ENCODE data around the gene PRPH.
A peak's percentile ranks its signal among the peaks of the same experiment; 100 is the strongest.
"Not testable (repeated sequence)": the region's sequence is repeated elsewhere in the genome, so short reads cannot be mapped to it uniquely, and the experiment has no call there.

PRPH gene

DNA sequence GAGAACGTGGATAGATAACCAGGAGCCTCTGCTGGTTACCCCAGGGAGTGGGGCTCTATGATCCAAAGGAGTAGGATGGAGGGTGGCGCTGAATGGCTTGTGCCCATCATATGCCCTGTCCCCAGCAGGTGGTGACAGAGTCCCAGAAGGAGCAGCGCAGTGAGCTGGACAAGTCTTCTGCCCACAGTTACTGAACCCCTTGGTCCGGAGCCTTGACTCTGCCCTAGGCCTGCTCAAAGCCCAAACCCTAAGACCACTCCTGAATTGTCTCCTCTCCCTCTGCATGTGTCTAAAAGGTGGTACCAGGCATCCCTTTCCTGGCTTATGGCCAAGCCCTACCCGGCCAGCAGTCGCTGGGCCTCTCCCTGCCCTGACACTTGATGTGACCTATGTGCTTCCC is 3.2 kb downstream of the PRPH start:
- no peak for DNase-seq (ENCODE audit: low read depth in 2 of 2)

DNA sequence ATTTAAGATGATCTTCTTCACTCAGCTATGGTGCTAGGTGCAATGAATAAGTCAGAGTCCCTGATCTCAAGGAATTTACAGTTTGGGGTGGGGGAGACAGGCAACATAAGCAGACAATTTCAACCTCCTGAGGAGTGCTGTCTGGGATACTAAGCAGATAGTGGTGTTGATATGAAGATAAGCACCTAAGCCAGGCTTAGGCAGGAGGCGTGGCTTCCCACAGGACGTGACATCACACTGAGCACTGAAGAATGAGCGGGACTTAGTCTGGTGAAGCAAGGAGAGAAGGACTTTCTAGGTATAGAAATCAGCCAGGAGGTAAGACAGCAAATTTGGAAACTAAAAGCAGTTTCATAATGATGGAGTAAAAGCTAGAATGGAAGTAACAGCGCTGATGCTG is 6.8 kb downstream of the PRPH start:
- no peak for DNase-seq (ENCODE audit: low read depth in 2 of 2)

DNA sequence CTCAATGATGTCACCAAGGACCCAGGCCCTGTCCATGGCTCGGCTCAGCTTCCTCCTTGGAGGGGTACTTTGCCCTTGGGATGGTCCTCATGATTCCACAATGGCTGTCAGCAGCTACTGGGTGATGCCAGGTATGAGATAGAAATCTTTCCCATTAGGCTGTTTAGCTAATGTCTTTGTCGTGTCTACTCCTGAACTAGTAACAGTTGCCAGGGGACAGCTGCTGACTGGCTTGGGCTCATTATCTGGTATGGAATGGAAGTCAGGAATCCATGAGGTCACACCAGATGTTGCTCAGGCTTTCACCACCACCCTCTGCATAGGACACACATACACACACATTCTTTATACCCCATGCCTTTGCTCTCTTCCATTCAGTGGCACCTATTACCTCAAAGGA is 9.2 kb downstream of the PRPH start:
- DNase-seq (ENCODE audit: low read depth in 2 of 2), result no peak

DNA sequence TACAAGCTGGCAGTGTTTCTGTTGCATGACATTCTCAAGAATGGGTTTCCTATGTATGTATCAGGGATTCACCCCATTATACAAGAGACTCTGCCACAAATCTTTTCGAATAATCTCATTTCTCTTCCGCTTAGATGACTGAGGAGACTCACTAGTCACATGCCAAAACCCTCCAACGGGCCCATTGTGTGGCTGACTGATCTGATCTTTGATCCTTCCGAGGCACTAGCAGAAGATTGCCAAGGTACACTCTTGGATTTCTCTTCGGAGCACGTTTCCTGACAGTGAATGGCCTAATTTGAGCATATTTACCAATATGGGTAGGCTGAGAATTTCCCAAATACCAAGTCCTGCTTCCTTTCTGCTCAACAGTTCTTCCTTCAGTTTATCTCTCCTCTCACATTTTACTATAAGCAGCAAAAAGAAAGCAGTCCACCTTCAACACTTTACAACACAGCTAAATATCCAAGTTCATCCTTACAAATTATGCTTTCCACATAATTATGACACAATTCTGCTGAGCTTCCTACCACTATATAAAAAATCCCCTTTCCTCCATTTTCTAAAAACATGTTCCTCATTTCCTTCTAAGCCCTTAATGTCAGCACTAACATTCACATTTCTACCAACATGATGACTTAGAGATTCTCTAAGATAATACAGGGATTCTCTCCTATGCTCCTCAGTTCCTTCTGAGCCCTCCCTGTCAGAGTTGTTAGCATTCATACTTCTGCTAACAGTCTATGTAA is 11.0 kb downstream of the PRPH start:
- DNase-seq (ENCODE audit: low read depth in 2 of 2), result no peak

DNA sequence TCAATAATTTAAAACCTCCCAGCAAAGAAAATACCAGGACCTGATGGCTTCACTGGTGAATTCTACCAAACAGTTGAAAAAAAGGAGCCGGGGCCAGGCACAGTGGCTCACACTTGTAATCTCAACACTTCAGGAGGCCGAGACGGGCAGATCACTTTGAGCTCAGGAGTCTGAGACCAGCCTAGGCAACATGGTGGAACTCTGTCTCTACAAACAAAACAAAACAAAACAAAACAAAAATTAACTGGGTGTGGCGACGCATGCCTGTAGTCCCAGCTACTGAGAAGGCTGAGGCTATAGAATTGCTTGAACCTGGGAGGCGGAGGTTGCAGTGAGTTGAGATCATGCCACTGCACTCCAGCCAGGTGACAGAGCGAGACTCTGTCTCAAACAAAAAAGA is 14.4 kb downstream of the PRPH start:
- DNase-seq (ENCODE audit: low read depth in 2 of 2), result no peak

DNA sequence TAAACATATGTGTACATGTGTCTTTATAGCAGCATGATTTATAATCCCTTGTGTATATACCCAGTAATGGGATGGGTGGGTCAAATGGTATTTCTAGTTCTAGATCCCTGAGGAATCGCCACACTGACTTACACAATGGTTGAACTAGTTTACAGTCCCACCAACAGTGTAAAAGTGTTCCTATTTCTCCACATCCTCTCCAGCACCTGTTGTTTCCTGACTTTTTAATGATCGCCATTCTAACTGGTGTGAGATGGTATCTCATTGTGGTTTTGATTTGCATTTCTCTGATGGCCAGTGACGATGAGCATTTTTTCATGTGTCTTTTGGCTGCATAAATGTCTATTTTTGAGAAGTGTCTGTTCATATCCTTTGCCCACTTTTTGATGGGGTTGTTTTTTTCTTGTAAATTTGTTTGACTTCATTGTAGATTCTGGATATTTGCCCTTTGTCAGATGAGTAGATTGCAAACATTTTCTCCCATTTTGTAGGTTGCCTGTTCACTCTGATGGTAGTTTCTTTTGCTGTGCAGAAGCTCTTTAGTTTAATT is 15.6 kb downstream of the PRPH start:
- not testable (repeated sequence) for DNase-seq (ENCODE audit: low read depth in 2 of 2)

DNA sequence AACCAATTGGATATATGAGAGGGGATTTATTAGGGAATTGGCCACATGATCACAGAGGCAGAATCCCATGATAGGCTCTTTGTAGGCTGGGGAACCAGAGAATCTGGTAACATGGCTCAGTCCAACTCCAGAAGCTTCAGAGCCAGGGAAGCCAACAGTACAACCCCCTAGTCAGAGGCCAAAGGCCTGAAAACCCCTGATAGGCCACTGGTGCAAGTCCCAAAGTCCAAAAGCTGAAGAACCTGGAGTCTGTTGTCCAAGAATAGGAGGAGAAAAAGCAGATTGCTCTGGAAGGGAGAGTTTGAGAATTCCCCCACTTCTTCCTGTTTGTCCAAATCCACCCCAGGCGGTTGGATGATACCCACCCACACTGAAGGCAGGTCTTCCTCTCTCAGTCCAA is 19.9 kb downstream of the PRPH start:
- no peak for DNase-seq (ENCODE audit: low read depth in 2 of 2)

DNA sequence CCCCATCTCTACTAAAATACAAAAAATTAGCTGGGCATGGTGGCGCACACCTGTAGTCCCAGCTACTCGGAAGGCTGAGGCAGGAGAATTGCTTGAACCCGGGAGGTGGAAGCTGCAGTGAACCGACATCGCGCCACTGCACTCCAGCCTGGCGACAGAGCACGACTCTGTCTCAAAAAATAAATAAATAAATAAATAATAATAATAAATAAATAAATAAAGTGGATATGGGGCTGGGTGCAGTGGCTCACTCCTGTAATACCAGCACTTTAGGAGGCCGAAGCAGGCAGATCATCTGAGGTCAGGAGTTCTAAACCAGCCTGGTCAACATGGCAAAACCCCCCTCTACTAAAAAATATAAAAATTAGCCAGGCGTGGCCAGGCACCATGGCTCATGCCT is 22.2 kb downstream of the PRPH start:
- DNase-seq (ENCODE audit: low read depth in 2 of 2), result not testable (repeated sequence)

DNA sequence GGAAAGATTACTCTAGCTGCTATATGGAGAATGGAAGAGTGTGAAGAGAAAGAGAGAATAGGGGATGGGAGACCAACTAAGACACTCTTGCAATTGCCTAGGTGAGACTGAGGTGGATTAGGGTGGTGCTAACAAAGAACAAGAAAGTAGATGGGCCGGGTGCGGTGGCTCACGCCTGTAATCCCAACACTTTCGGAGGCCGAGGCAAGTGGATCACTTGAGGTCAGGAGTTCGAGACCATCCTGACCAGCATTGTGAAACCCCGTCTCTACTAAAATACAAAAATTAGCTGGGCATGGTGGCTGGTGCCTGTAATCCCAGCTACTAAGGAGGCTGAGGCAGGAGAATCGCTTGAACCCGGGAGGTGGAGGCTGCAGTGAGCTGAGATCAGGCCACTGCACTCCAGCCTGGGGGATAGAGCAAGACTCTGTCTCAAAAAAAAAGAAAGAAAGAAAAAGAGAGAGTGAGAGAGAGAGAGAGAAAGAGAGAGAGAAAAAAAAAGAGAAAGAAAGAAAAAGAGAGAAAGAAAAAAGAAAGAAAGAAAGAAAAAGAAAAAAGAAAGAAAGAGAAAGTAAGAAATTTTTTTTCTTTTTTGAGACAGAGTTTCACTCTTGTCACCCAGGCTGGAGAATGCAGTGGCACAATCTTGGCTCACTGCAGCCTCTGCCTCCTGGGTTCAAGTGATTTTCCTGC is 25.6 kb downstream of the PRPH start:
- not testable (repeated sequence) for DNase-seq (ENCODE audit: low read depth in 2 of 2)

DNA sequence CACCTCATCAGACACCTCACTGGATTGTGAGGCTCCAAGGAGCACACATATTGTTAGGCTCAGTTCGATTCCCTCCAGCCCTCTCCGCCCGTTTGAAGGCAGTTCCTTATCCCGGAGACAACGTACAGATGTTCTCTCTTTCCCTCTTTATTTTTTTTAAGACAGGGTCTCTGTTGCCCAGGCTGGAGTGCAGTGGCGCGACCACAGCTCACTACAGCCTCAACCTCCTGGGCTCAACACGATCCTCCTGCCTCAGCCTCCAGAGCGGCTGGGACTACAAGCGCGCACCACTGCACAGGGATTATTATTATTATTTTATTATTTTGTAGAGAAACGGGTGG is 27.4 kb downstream of the PRPH start:
- no peak for DNase-seq (ENCODE audit: low read depth in 2 of 2)

DNA sequence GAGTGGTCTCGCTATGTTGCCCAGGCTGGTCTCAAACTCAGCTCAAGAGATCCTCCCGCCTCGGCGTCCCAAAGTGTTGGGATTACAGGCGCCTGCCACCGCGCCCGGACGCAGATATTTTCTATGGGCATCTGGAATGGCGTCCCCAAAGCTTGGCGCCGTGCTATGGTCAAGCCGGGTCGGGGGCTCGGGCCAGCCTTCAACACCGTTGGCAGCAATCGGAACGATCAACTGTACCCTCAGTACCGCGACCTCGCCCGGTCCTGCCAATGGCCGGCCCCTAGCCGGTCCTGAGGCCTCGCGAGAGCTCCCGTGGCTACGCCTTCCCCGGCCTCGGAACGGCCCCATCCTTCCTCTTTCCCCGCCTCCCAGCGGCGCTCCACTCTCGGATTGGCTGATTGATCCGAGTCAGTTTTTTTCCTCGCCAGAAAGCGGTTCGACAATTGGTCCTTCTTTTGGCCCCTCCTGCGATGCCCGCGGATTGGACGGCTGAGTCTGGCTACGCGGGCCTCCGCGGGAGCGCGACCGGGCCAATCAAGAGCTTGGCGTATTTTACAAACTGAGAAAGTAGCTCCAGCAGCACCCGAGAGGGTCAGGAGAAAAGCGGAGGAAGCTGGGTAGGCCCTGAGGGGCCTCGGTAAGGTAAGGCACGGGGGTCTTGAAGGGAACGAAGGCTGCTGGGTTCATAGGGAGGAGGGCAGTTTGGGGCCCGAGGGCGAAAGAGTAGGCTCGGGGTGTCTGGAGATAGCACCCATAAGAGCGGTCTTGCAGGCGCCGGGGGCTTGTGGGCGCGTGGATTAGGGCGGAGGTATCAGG is 28.0 kb downstream of the PRPH start, which contains the start of gene TROAP:
Gene TROAP (plus strand): TSS at position 548 of the 816 bp plus-strand sequence. CDS start 354 bp downstream, outside the sequence.
- peak; percentile 89 to 94 for DNase-seq (ENCODE audit: low read depth in 2 of 2)

DNA sequence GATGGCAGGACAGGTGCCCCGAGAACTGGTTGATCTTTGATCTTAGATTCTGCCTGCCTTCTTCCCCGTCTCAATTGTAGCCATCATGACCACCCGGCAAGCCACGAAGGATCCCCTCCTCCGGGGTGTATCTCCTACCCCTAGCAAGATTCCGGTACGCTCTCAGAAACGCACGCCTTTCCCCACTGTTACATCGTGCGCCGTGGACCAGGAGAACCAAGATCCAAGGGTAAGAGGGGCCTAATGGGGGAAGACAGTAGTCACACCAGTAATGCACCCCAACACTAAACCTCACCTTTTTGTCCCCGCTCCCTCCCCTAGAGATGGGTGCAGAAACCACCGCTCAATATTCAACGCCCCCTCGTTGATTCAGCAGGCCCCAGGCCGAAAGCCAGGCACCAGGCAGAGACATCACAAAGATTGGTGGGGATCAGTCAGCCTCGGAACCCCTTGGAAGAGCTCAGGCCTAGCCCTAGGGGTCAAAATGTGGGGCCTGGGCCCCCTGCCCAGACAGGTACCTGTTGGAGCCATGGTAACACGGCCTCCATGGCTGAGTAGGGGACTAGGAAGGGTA is 28.7 kb downstream of the PRPH start:
- DNase-seq (ENCODE audit: low read depth in 2 of 2), result no peak

DNA sequence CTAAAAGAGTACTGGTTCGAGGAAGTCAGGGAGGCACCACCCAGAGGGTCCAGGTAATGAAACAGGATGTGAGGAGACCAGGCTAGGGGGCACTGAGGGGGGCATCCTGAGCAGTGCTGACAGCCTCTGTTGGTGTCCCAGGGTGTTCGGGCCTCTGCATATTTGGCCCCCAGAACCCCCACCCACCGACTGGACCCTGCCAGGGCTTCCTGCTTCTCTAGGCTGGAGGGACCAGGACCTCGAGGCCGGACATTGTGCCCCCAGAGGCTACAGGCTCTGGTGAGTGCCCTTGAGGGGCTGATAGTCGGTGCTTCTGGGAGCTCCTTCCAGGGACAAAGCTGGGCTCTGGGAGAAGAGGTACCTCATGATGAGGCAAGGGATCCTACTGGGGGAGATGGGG is 30.7 kb downstream of the PRPH start:
- DNase-seq (ENCODE audit: low read depth in 2 of 2), result no peak

DNA sequence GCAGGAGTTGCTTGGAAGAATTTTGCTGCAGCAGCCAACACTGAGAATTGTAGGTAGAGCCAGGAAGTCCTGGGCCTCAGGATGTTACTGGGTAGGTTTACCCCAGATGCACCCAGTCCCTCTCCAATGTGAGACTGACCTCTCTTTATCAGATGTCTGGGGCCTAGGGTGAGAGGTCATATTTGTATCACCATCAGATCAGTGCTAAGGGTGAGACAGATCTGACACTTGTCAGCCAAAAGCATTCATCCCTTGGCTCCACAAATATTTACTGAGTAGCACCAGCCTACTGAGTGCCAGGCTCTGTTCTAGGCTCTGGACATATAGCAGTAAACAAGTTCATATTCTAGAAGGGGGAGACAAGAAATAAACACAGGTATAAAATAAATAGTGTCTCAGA is 32.4 kb downstream of the PRPH start:
- no peak for DNase-seq (ENCODE audit: low read depth in 2 of 2)

DNA sequence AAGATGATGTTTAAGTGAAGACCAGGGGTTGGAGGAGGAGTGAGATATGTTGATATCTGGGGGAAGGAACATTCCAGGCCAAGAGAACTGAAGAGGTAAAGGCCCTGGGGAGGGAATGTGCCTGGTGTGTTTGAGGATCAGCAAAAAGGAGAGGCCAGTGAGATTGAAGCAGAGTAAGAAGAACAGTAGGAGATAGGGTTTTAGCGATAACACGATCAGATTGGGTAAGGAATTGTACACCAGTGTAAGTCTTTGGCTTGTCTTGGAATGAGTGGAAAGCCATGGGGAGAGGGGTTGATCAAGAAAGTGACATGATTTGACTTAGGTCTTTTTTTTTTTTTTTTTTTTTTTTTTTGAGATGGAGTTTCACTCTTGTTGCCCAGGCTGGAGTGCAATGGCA is 32.9 kb downstream of the PRPH start:
- no peak for DNase-seq (ENCODE audit: low read depth in 2 of 2)

DNA sequence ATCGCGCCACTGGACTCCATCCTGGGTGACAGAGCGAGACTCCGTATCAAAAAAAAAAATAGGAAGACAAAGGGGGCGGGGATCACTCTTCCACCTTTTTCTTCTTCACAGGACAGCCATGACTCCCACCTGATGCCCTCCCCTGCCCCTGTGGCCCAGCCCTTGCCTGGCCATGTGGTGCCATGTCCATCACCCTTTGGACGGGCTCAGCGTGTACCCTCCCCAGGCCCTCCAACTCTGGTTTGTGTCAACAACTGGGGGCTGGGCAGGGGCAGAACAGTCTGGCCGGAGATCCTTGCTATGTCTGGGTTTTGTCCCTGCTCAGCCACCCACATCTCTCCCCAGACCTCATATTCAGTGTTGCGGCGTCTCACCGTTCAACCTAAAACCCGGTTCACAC is 33.9 kb downstream of the PRPH start:
- DNase-seq (ENCODE audit: low read depth in 2 of 2), result no peak

DNA sequence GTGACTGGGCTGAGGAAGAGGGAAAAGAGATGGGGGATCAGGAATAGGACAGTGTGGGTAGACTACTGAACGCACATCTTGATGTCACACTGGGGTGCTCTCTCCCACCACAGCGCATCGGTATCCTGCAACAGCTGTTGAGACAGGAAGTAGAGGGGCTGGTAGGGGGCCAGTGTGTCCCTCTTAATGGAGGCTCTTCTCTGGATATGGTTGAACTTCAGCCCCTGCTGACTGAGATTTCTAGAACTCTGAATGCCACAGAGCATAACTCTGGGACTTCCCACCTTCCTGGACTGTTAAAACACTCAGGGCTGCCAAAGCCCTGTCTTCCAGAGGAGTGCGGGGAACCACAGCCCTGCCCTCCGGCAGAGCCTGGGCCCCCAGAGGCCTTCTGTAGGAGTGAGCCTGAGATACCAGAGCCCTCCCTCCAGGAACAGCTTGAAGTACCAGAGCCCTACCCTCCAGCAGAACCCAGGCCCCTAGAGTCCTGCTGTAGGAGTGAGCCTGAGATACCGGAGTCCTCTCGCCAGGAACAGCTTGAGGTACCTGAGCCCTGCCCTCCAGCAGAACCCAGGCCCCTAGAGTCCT is 35.2 kb downstream of the PRPH start:
- no peak for DNase-seq (ENCODE audit: low read depth in 2 of 2)

DNA sequence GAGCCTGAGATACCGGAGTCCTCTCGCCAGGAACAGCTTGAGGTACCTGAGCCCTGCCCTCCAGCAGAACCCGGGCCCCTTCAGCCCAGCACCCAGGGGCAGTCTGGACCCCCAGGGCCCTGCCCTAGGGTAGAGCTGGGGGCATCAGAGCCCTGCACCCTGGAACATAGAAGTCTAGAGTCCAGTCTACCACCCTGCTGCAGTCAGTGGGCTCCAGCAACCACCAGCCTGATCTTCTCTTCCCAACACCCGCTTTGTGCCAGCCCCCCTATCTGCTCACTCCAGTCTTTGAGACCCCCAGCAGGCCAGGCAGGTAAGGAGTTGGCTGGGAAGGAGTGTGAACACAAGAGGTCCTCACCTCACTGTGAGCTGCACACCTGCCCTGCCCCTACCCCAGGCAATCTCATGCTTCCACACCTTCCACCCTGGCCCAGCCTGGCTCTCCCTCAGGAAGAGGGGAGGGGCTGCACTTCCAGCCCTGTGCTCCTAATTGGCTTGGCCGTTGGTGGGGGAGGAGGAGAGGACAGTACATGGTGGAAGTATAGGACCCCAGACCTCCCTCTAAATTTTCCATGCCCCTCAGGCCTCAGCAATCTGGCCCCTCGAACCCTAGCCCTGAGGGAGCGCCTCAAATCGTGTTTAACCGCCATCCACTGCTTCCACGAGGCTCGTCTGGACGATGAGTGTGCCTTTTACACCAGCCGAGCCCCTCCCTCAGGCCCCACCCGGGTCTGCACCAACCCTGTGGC is 35.9 kb downstream of the PRPH start:
- no peak for DNase-seq (ENCODE audit: low read depth in 2 of 2)

DNA sequence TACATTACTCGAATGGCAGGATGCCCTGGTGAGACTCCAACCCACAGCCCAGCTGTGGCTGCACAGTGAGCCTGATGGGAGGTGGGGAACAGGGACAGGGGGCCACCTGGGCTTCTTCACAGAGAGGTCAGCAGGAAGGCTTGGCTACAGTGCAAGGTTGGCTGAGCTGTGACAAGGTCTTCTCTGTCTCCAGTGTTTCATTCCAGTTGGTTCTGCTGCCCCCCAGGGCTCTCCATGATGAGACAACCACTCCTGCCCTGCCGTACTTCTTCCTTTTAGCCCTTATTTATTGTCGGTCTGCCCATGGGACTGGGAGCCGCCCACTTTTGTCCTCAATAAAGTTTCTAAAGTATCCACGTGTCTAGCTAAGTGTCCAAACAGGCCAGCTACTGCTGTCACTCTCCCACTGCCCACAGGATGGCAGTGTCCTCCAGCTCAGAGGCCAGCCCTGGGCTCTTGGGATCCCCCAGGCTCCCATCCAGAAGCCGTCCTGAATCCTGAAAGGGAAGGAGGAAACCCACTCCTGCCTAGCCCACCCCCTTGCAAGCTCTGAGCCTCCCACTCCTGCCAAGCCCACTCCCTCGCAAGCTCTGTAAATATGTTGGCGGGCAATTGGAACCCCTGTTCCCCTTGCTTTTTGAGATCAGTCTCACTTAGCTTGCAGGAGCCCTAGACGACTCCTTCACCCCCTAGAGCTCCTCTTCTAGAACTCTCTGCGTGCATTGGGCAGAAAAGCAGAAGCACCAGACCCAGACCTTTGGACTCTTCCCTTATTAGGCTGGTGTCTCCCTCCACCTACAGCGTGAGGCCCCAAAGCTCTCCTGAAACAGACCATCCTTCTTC is 36.7 kb downstream of the PRPH start:
- DNase-seq (ENCODE audit: low read depth in 2 of 2), result no peak

DNA sequence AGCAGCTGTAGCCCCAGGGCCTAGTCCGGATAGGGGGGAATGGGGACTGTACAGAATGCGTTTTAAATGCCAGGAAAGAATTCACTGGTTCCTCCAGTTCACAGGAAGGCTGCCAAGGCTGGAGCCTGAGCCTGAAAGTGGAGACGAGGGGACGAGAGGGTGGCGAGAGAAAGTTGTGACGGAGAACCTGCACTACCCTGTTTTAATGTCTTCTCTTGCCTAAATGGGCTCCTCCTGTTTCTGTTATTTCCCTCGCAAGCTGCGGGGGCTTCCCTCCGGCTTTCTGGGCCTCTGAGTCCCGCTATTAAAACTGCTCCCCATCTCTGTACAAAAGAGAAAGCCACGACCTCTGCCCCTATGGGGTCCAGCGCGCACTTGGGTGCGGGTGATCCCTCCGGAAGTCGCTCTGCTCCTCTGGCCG is 37.5 kb downstream of the PRPH start:
- no peak for DNase-seq (ENCODE audit: low read depth in 2 of 2)

All from stimulated activated CD4-positive, alpha-beta T cell treated with anti-CD3 and anti-CD28 coated beads, Interleukin-1b, Interleukin-23, amount 100 ng/mL, for 4 hours (primary cell).